GM19395 (cell line): ENCODE data around the gene AMHR2.

Experiments used
- ATAC-seq: cut with Tn5 transposase; IDR thresholded peaks from one replicate; pipeline ENCODE4 v1.9.1; 2021; ENCODE audit warnings: mild to moderate bottlenecking, moderate library complexity; ENCODE audit not compliant: unreplicated experiment

Gene AMHR2

GRCh38 chr12:53476769-53477209 is 53.1 kb downstream of the AMHR2 start:
- no peak for ATAC-seq

DNA sequence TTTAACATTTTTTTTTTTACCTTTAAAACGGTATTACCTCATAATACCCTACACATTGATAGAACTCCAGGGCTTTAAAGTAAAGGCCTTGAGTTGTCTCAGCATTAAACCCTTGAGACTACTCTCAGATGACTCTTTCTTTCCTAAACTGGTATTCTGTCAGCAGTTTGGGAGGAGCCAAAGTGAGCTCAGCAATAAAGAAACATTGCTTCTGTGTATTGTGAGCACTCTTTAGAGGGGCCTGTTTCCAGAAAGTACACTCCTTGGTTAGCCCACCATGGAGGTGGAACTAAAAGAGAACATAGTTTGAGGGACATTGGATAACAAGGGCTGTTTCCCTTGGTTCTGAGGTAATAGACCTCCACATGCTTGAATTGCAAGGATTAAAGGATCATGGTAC is 55.2 kb downstream of the AMHR2 start:
- no peak for ATAC-seq

DNA sequence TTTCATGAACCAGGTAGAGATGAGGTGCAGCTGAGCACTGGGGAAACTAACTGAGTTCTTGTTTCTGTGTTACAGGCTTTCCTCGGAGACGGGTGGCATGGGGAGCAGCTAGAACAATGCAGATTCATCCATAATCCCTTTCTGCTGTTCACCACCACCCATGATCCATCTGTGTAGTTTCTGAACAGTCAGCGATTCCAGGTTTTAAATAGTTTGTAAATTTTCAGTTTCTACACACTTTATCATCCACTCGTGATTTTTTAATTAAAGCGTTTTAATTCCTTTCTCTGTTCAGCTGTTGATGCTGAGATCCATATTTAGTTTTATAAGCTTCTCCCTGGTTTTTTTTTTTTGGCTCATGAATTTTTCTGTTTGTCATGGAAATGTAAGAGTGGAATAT is 55.7 kb downstream of the AMHR2 start:
- ATAC-seq = no peak

DNA sequence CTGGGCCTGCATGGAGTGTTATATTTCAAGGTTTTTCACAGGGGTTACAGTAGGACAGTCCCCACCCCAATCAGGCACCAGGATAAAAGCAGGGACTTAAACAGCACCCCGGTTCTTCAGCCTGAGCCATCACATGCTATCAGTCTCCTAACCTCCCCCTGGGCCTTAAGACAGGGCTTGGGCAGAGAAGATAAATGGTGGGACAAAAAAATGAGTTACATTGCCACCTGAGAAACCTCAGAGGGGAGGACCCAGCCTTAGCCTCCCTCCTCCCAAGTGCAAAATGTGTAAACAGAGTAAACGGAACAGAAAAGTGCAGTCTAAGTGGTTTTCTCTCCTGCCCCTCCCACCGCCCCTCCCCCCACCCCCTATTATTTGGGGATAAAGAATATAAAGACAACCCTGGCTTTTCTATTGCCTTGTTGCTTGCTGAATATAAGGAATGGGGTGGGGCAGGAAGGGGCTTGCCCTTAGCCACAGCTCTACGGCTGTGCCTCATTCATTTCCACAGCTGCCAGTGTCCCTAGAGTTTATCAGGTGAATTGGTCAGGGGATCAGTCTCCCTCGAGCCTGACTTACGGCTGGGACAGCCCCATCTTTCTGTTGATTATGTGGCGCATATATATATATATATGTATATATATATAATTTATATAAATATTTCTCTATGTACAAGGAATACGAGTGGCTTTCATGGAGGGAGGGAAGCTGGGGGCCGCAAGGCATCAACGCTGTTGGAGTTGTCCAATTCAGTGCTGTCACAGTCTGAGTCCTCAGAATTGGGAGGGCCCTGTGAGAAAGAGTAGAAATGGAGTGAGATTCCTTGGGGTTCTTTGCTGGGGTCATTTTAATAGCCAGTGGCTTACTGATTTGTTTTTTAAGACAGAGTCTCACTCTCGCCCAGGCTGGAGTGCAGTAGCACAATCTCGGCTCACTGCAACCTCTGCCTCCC is 57.1 kb downstream of the AMHR2 start:
- ATAC-seq = no peak
